GM10847 (cell line): Measurements from ENCODE around the gene FAM221B.

Experiments used
- POLR2A ChIP-seq: IDR thresholded peaks from 2 replicates; pipeline ENCODE4 v1.6.1; 2011; ENCODE audit not compliant: insufficient read length; ENCODE audit errors: extremely low read depth

The FAM221B gene

GRCh38 chr9:35828716-35829083 is at the start of gene FAM221B:
FAM221B (minus strand) TSS chr9:35828732; CDS start chr9:35826161, 2,571 bp downstream.
- no peak for TF ChIP-seq POLR2A

GRCh38 chr9:35872505-35872904 is 44.0 kb upstream of the FAM221B start:
- TF ChIP-seq POLR2A, result no peak

GRCh38 chr9:35871545-35871944 is 43.0 kb upstream of the FAM221B start:
- no peak for TF ChIP-seq POLR2A

- no peak for TF ChIP-seq POLR2A
Observed at GRCh38 chr9:35870351-35870923, 41.9 kb upstream of the FAM221B start, which contains the start of gene OR13J1. OR13J1 (minus strand) TSS chr9:35870401; CDS start chr9:35870401, 0 bp downstream.

- TF ChIP-seq POLR2A, result no peak
Observed at GRCh38 chr9:35869621-35870216, 41.2 kb upstream of the FAM221B start.

GRCh38 chr9:35868933-35869332 is 40.4 kb upstream of the FAM221B start:
- TF ChIP-seq POLR2A, result no peak

GRCh38 chr9:35867538-35867937 is 39.0 kb upstream of the FAM221B start:
- TF ChIP-seq POLR2A, result no peak

- no peak for TF ChIP-seq POLR2A
Observed at GRCh38 chr9:35864695-35865255, 36.2 kb upstream of the FAM221B start.

- no peak for TF ChIP-seq POLR2A
Observed at GRCh38 chr9:35863583-35863982, 35.1 kb upstream of the FAM221B start.

GRCh38 chr9:35862328-35862727 is 33.8 kb upstream of the FAM221B start:
- TF ChIP-seq POLR2A, result no peak

- TF ChIP-seq POLR2A, result no peak
Observed at GRCh38 chr9:35861161-35861897, 32.8 kb upstream of the FAM221B start.

- TF ChIP-seq POLR2A, result no peak
Observed at GRCh38 chr9:35859990-35860339, 31.4 kb upstream of the FAM221B start.

- no peak for TF ChIP-seq POLR2A
Observed at GRCh38 chr9:35859310-35859989, 30.9 kb upstream of the FAM221B start.

- TF ChIP-seq POLR2A, result no peak
Observed at GRCh38 chr9:35858458-35858857, 29.9 kb upstream of the FAM221B start.

- no peak for TF ChIP-seq POLR2A
Observed at GRCh38 chr9:35856882-35857281, 28.4 kb upstream of the FAM221B start.

GRCh38 chr9:35856206-35856605 is 27.7 kb upstream of the FAM221B start:
- no peak for TF ChIP-seq POLR2A

- TF ChIP-seq POLR2A, result no peak
Observed at GRCh38 chr9:35854091-35854762, 25.7 kb upstream of the FAM221B start.
